WTC11 (cell line): Measurements from ENCODE around the gene ENTHD1.

Experiments
- CTCF ChIP-seq: fragments of 200-600 bp; IDR thresholded peaks from 2 replicates; pipeline ENCODE4 v1.8.0; 2022; ENCODE audit warnings: antibody characterized with exemption
- FOXK1 ChIP-seq: sonication (generic); formaldehyde crosslinking; IDR thresholded peaks from 2 replicates; pipeline ENCODE4 v1.8.0; 2022; ENCODE audit warnings: mild to moderate bottlenecking, moderate library complexity, missing genetic modification reagents
- FOXP4 ChIP-seq: sonication (generic); formaldehyde crosslinking; IDR thresholded peaks from 2 replicates; pipeline ENCODE4 v1.8.0; 2022; ENCODE audit warnings: mild to moderate bottlenecking, missing genetic modification reagents
- GTF2I ChIP-seq: fragments of 250-450 bp; sonication (Bioruptor Pico); conservative IDR thresholded peaks from 2 replicates; pipeline ENCODE4 v1.4.0; 2021; ENCODE audit warnings: mild to moderate bottlenecking
- JUN ChIP-seq: sonication (generic); formaldehyde crosslinking; IDR thresholded peaks from 2 replicates; pipeline ENCODE4 v1.8.0; 2023; ENCODE audit warnings: mild to moderate bottlenecking, missing genetic modification reagents
- MXD4 ChIP-seq: fragments of 250-450 bp; sonication (Bioruptor Pico); IDR thresholded peaks from 2 replicates; pipeline ENCODE4 v1.8.0; 2021; ENCODE audit warnings: mild to moderate bottlenecking, moderate library complexity, borderline replicate concordance
- STAT6 ChIP-seq: sonication (generic); formaldehyde crosslinking; conservative IDR thresholded peaks from 2 replicates; pipeline ENCODE4 v1.8.1; 2023; ENCODE audit warnings: mild to moderate bottlenecking, low read depth, missing genetic modification reagents, moderate library complexity
- TP53 ChIP-seq: sonication (generic); formaldehyde crosslinking; IDR thresholded peaks from 2 replicates; pipeline ENCODE4 v1.8.1; 2023; ENCODE audit warnings: mild to moderate bottlenecking, missing genetic modification reagents
- ZNF121 ChIP-seq: sonication (generic); formaldehyde crosslinking; IDR thresholded peaks from 2 replicates; pipeline ENCODE4 v1.8.0; 2023; ENCODE audit warnings: missing genetic modification reagents
- TF ChIP-seq, protein P1 (sequence below): sonication (generic); formaldehyde crosslinking; IDR thresholded peaks from 2 replicates; pipeline ENCODE4 v1.8.0; 2022; ENCODE audit warnings: mild to moderate bottlenecking, missing genetic modification reagents

GRCh38 chr22:39776295-39777009 is 117.1 kb downstream of the ENTHD1 start:
- TF ChIP-seq CTCF (no peak), GTF2I (CRISPR knock-in tag) (no peak), FOXK1 (CRISPR knock-in tag) (no peak), ZNF121 (CRISPR knock-in tag) (no peak), STAT6 (no peak), FOXP4 (CRISPR knock-in tag) (no peak), MXD4 (CRISPR knock-in tag) (no peak), JUN (no peak), TP53 (CRISPR knock-in tag) (no peak)
- TF ChIP-seq, protein P1, sequence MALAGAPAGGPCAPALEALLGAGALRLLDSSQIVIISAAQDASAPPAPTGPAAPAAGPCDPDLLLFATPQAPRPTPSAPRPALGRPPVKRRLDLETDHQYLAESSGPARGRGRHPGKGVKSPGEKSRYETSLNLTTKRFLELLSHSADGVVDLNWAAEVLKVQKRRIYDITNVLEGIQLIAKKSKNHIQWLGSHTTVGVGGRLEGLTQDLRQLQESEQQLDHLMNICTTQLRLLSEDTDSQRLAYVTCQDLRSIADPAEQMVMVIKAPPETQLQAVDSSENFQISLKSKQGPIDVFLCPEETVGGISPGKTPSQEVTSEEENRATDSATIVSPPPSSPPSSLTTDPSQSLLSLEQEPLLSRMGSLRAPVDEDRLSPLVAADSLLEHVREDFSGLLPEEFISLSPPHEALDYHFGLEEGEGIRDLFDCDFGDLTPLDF (CRISPR knock-in tag), result no peak
